Loucy (cell line): Measurements from ENCODE around the gene MYL3.

Experiments
- H2AFZ ChIP-seq: fragments of 200-600 bp; sonication (generic); 2 replicates; pipeline ENCODE4 v1.6.0; 2016; ENCODE audit warnings: antibody characterized with exemption, mild to moderate bottlenecking, low read length, moderate library complexity
- H3F3A ChIP-seq: fragments of 200-600 bp; 2 replicates; pipeline ENCODE4 v1.6.0; 2016; ENCODE audit warnings: antibody characterized with exemption, low read depth, mild to moderate bottlenecking
- H3K27me3 ChIP-seq: fragments of 200-600 bp; sonication (generic); 2 replicates; pipeline ENCODE4 v1.6.1; 2014; ENCODE audit warnings: low read length, mild to moderate bottlenecking; ENCODE audit not compliant: insufficient read depth, poor library complexity, severe bottlenecking
- H3K36me3 ChIP-seq: fragments of 200-600 bp; sonication (generic); 2 replicates; pipeline ENCODE4 v1.6.1; 2016; ENCODE audit warnings: low read length; ENCODE audit not compliant: insufficient read depth
- H3K4me1 ChIP-seq: fragments of 200-600 bp; sonication (generic); 2 replicates; pipeline ENCODE4 v1.5.1; 2014; ENCODE audit warnings: low read length, mild to moderate bottlenecking; ENCODE audit not compliant: insufficient read depth, poor library complexity, severe bottlenecking
- H3K4me2 ChIP-seq: fragments of 200-600 bp; sonication (generic); 2 replicates; pipeline ENCODE4 v1.6.0; 2014; ENCODE audit warnings: antibody characterized with exemption, low read length, low read depth, mild to moderate bottlenecking; ENCODE audit not compliant: poor library complexity, severe bottlenecking
- H3K4me3 ChIP-seq: fragments of 200-600 bp; sonication (generic); 2 replicates; pipeline ENCODE4 v1.5.1; 2014; ENCODE audit warnings: low read length, mild to moderate bottlenecking, mixed read lengths; ENCODE audit not compliant: poor library complexity, severe bottlenecking
- H3K79me2 ChIP-seq: fragments of 200-600 bp; sonication (generic); 2 replicates; pipeline ENCODE4 v1.6.1; 2014; ENCODE audit warnings: low read length; ENCODE audit not compliant: insufficient read depth
- H3K9ac ChIP-seq: fragments of 200-600 bp; sonication (generic); 2 replicates; pipeline ENCODE4 v1.6.0; 2014; ENCODE audit warnings: mild to moderate bottlenecking, low read depth, low read length, moderate library complexity; ENCODE audit not compliant: poor library complexity, severe bottlenecking
- H3K9me2 ChIP-seq: fragments of 200-600 bp; sonication (generic); replicated peaks from 2 replicates; pipeline ENCODE4 v1.6.1; 2016; ENCODE audit warnings: low read depth, low read length, mixed read lengths
- H3K9me3 ChIP-seq: fragments of 200-600 bp; sonication (generic); 2 replicates; pipeline ENCODE4 v1.6.1; 2014; ENCODE audit warnings: mild to moderate bottlenecking, antibody characterized with exemption, low read length, low read depth; ENCODE audit not compliant: insufficient read depth
- H4K20me1 ChIP-seq: fragments of 200-600 bp; sonication (generic); 2 replicates; pipeline ENCODE4 v1.6.0; 2014; ENCODE audit warnings: antibody characterized with exemption, low read length, mild to moderate bottlenecking; ENCODE audit not compliant: insufficient read depth, poor library complexity, severe bottlenecking
- CTCF ChIP-seq: fragments of 200-600 bp; sonication (generic); conservative IDR thresholded peaks from 2 replicates; pipeline ENCODE4 v1.5.1; 2014; ENCODE audit warnings: mild to moderate bottlenecking, antibody characterized with exemption, low read length
- EZH2phosphoT487 ChIP-seq: fragments of 200-600 bp; IDR thresholded peaks from 2 replicates; pipeline ENCODE4 v1.6.1; 2018; ENCODE audit warnings: antibody characterized with exemption, mild to moderate bottlenecking, moderate library complexity, borderline replicate concordance

Gene MYL3

GRCh38 chr3:46883830-46884185, 20.6 kb upstream of the MYL3 start:
- Histone ChIP-seq H3K9ac (no peak overlapping the region), H3K36me3 (no peaks in the 10 kb centered on the region), H3K9me3 (no peaks in the 10 kb centered on the region), H4K20me1 (no peaks in the 10 kb centered on the region), H3K79me2 (no peaks in the 10 kb centered on the region), H2AFZ (no peak overlapping the region), H3K27me3 (no peaks in the 10 kb centered on the region), H3K4me1 (no peaks in the 10 kb centered on the region), H3F3A (no peaks in the 10 kb centered on the region), H3K9me2 (no peaks in the 10 kb centered on the region), H3K4me2 (no peak overlapping the region), H3K4me3 (no peak overlapping the region)
- TF ChIP-seq CTCF (no peak), EZH2phosphoT487 (no peak)

GRCh38 chr3:46883054-46883829, 20.0 kb upstream of the MYL3 start:
- H3K9me3 ChIP-seq, result no peaks in the 10 kb centered on the region
- H4K20me1 ChIP-seq, result no peaks in the 10 kb centered on the region
- no peak overlapping the region for H3K4me3 ChIP-seq
- no peaks in the 10 kb centered on the region for H3K79me2 ChIP-seq
- TF ChIP-seq CTCF (no peak), EZH2phosphoT487 (no peak)
- no peaks in the 10 kb centered on the region for H3K27me3 ChIP-seq
- H3K36me3 ChIP-seq, result no peaks in the 10 kb centered on the region
- no peak overlapping the region for H3K4me2 ChIP-seq
- no peaks in the 10 kb centered on the region for H3K9me2 ChIP-seq
- no peaks in the 10 kb centered on the region for H3K4me1 ChIP-seq
- no peaks in the 10 kb centered on the region for H3F3A ChIP-seq
- H3K9ac ChIP-seq, result no peak overlapping the region
- no peak overlapping the region for H2AFZ ChIP-seq

GRCh38 chr3:46882377-46883053, 19.3 kb upstream of the MYL3 start:
- H3K9me2 ChIP-seq, result no peaks in the 10 kb centered on the region
- no peaks in the 10 kb centered on the region for H3K9me3 ChIP-seq
- H3K36me3 ChIP-seq, result no peaks in the 10 kb centered on the region
- no peaks in the 10 kb centered on the region for H3K27me3 ChIP-seq
- no peaks in the 10 kb centered on the region for H3K79me2 ChIP-seq
- no peak overlapping the region for H2AFZ ChIP-seq
- H3K4me3 ChIP-seq, result no peak overlapping the region
- no peaks in the 10 kb centered on the region for H3K4me1 ChIP-seq
- no peaks in the 10 kb centered on the region for H4K20me1 ChIP-seq
- no peak for TF ChIP-seq CTCF
- TF ChIP-seq EZH2phosphoT487, result no peak
- H3K4me2 ChIP-seq, result no peak overlapping the region
- H3K9ac ChIP-seq, result no peak overlapping the region
- H3F3A ChIP-seq, result no peaks in the 10 kb centered on the region
